GM12878 (cell line): ENCODE results near the gene PTCD3. TPM values are rescaled to one million over a fixed set of nuclear protein-coding genes. Genes with fewer than 3 reads are reported as not detected.

Experiments
- CREM ChIP-seq: IDR thresholded peaks from 2 replicates; pipeline ENCODE4 v1.6.1; 2014; ENCODE audit warnings: antibody characterized with exemption, low read depth
- GATAD2B ChIP-seq: fragments of 450-650 bp; conservative IDR thresholded peaks from 2 replicates; pipeline ENCODE4 v1.6.1; 2017; ENCODE audit warnings: low read depth, mild to moderate bottlenecking, moderate library complexity
- IKZF2 ChIP-seq, 2 experiments: fragments of 450-650 bp; IDR thresholded peaks; 2 replicates each; pipeline ENCODE4 v1.6.1; 2017; ENCODE audit warnings: mild to moderate bottlenecking in 2 of 2, moderate library complexity in 2 of 2
- JUNB ChIP-seq: IDR thresholded peaks from 2 replicates; pipeline ENCODE4 v1.6.1; 2016; ENCODE audit warnings: antibody characterized with exemption, mild to moderate bottlenecking
- KLF5 ChIP-seq: fragments of 450-650 bp; IDR thresholded peaks from 2 replicates; pipeline ENCODE4 v1.6.1; 2014; ENCODE audit warnings: mild to moderate bottlenecking; ENCODE audit not compliant: partially characterized antibody
- MEF2B ChIP-seq: fragments of 450-650 bp; IDR thresholded peaks from 2 replicates; pipeline ENCODE4 v1.6.1; 2018; ENCODE audit warnings: mild to moderate bottlenecking, moderate library complexity; ENCODE audit not compliant: partially characterized antibody, poor library complexity, severe bottlenecking
- MTA2 ChIP-seq: fragments of 450-650 bp; IDR thresholded peaks from 2 replicates; pipeline ENCODE4 v1.6.1; 2016; ENCODE audit warnings: low read depth, mild to moderate bottlenecking, moderate library complexity
- NR2C1 ChIP-seq: fragments of 450-650 bp; IDR thresholded peaks from 2 replicates; pipeline ENCODE4 v1.6.1; 2017; ENCODE audit warnings: antibody characterized with exemption, mild to moderate bottlenecking, moderate library complexity
- PML ChIP-seq: IDR thresholded peaks from 2 replicates; pipeline ENCODE4 v1.6.1; 2012; ENCODE audit warnings: low read length, inconsistent platforms
- RAD21 ChIP-seq: IDR thresholded peaks from 2 replicates; pipeline ENCODE4 v1.6.1; 2011; ENCODE audit warnings: mild to moderate bottlenecking, low read depth, low read length, moderate library complexity; ENCODE audit not compliant: insufficient read depth
- SUPT20H ChIP-seq: IDR thresholded peaks from 2 replicates; pipeline ENCODE4 v1.6.1; 2011; ENCODE audit warnings: low read depth, mild to moderate bottlenecking, low read length, moderate library complexity, borderline replicate concordance; ENCODE audit not compliant: control insufficient read depth
- SUZ12 ChIP-seq: fragments of 200-600 bp; sonication (generic); IDR thresholded peaks from one replicate; pipeline ENCODE4 v1.6.1; 2018; ENCODE audit warnings: antibody characterized with exemption, mild to moderate bottlenecking; ENCODE audit not compliant: unreplicated experiment
- TCF12 ChIP-seq: IDR thresholded peaks from 2 replicates; pipeline ENCODE4 v1.6.1; 2011; ENCODE audit warnings: low read depth, mild to moderate bottlenecking, low read length
- TCF3 ChIP-seq: IDR thresholded peaks from 2 replicates; pipeline ENCODE4 v1.6.1; 2012; ENCODE audit warnings: low read depth, mild to moderate bottlenecking, low read length, borderline replicate concordance; ENCODE audit not compliant: insufficient read depth
- WRNIP1 ChIP-seq: IDR thresholded peaks from 2 replicates; pipeline ENCODE4 v1.6.1; 2011; ENCODE audit warnings: low read depth, low read length, improper control_type of control experiment, borderline replicate concordance
- polyA plus RNA-seq, 11 experiments: library from polyadenylated mRNA; depleted of rRNA in 4 of 11; unstranded in 6 of 11; stranded (reverse) in 5 of 11; fragments of >200 nt; fragmentation: Nextera tagmentation in 4 of 11; fragmentation: Illumina TruSeq in 1 of 11; extraction: Ambion mirVana in 4 of 11; extraction: Trizol in 1 of 11; gene quantifications; 1 replicate in 1 of 11; 2 replicates in 10 of 11; pipeline versions ENCODE4 v1.2.1 to v1.2.3, GENCODE V29; 2011 to 2016; ENCODE audit warnings: inconsistent platforms in 2 of 11, missing spikeins in 2 of 11, low read depth in 1 of 11
- total RNA-seq, 4 experiments: library from RNA; depleted of rRNA in 3 of 4; stranded (reverse); fragments of >200 nt in 3 of 4; fragmentation: Illumina TruSeq in 1 of 4; extraction: Trizol in 1 of 4; gene quantifications; 2 replicates each; pipeline versions ENCODE4 v1.2.1 to v1.2.3, GENCODE V29; 2013 to 2021
- TF ChIP-seq, protein P1 (sequence below): IDR thresholded peaks from 2 replicates; pipeline ENCODE4 v1.6.1; 2012; ENCODE audit warnings: improper control_type of control experiment, low read depth, low read length; ENCODE audit not compliant: insufficient replicate concordance
- TF ChIP-seq, protein P2 (sequence below): IDR thresholded peaks from 2 replicates; pipeline ENCODE4 v1.6.1; 2011; ENCODE audit warnings: low read depth, mild to moderate bottlenecking, low read length, moderate library complexity, borderline replicate concordance; ENCODE audit errors: extremely low read depth
- TF ChIP-seq, protein P3 (sequence below): fragments of 450-650 bp; IDR thresholded peaks from 2 replicates; pipeline ENCODE4 v1.6.1; 2017; ENCODE audit warnings: low read depth, mild to moderate bottlenecking, moderate library complexity
- TF ChIP-seq, protein P4 (sequence below): fragments of 450-650 bp; IDR thresholded peaks from 2 replicates; pipeline ENCODE4 v1.6.1; 2017; ENCODE audit warnings: antibody characterized with exemption, mild to moderate bottlenecking, moderate library complexity

PTCD3 gene
- total and polyA plus RNA-seq, 10 of the 15 experiments (the other 5 are each of a cell fraction or from before 2014, with no cell fraction given), result 44.7 to 177 (median 127) TPM

DNA sequence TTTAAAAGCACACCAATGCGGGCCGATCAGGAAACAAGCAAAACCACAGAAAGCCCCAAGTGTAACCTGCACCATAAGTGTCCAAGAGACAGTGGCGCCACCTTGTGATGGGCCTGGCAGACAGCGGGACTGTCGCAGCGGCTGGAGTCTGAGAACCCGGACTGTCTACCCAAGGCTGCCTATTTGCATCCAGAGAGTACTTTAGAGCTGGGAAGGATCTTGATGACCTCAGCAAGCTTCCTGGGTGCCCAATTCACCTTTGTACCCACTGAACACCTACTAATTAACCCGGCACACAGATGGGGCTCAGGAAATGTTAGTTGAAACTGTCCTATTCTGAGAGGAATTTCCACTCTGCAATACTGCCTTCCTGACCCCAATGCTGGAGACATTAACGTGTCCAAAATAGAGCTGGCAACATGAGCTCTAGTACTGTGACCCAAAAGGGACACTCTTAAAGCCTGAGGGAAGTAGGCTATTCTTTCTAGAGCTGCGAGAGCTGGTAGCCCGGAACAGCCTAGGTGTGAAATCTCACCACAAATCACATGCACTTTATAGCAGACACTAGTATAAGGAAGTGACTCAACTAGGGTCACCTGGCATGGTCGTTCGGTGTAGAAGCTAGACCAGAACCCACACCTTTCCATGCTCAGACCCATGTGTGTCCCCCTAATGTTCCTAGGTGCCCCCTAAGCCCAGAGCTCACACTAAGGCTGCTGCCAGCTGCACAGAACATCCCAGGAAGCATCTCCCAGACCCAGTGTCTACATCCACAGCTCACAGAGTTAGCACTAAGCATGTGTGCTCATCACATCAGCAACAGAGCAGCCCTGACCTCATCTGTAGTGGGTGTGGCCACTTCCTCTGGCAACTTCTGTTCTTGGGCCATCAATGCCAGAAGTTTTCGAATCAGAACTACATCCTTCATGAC is 25.8 kb upstream of the PTCD3 start (continued):
- TF ChIP-seq RAD21 (peak; percentile 83), IKZF2 (IDR thresholded peaks at IDR 0.05) (peak; percentile 20 to 22; a peak in 1 of 4 replicates), PML (no peak), WRNIP1 (no peak), SUPT20H (no peak), MTA2 (no peak), SUZ12 (no peak), KLF5 (no peak), TCF12 (no peak), MEF2B (peak; percentile 47), NR2C1 (no peak), JUNB (no peak), CREM (no peak), TCF3 (no peak), GATAD2B (0 out of 2 replicates have a peak, but pooled peaks have one; percentile 28)
- TF ChIP-seq, protein P1, sequence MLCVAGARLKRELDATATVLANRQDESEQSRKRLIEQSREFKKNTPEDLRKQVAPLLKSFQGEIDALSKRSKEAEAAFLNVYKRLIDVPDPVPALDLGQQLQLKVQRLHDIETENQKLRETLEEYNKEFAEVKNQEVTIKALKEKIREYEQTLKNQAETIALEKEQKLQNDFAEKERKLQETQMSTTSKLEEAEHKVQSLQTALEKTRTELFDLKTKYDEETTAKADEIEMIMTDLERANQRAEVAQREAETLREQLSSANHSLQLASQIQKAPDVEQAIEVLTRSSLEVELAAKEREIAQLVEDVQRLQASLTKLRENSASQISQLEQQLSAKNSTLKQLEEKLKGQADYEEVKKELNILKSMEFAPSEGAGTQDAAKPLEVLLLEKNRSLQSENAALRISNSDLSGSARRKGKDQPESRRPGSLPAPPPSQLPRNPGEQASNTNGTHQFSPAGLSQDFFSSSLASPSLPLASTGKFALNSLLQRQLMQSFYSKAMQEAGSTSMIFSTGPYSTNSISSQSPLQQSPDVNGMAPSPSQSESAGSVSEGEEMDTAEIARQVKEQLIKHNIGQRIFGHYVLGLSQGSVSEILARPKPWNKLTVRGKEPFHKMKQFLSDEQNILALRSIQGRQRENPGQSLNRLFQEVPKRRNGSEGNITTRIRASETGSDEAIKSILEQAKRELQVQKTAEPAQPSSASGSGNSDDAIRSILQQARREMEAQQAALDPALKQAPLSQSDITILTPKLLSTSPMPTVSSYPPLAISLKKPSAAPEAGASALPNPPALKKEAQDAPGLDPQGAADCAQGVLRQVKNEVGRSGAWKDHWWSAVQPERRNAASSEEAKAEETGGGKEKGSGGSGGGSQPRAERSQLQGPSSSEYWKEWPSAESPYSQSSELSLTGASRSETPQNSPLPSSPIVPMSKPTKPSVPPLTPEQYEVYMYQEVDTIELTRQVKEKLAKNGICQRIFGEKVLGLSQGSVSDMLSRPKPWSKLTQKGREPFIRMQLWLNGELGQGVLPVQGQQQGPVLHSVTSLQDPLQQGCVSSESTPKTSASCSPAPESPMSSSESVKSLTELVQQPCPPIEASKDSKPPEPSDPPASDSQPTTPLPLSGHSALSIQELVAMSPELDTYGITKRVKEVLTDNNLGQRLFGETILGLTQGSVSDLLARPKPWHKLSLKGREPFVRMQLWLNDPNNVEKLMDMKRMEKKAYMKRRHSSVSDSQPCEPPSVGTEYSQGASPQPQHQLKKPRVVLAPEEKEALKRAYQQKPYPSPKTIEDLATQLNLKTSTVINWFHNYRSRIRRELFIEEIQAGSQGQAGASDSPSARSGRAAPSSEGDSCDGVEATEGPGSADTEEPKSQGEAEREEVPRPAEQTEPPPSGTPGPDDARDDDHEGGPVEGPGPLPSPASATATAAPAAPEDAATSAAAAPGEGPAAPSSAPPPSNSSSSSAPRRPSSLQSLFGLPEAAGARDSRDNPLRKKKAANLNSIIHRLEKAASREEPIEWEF, result no peak
- TF ChIP-seq, protein P2, sequence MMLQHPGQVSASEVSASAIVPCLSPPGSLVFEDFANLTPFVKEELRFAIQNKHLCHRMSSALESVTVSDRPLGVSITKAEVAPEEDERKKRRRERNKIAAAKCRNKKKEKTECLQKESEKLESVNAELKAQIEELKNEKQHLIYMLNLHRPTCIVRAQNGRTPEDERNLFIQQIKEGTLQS, result no peak
- TF ChIP-seq, protein P3, sequence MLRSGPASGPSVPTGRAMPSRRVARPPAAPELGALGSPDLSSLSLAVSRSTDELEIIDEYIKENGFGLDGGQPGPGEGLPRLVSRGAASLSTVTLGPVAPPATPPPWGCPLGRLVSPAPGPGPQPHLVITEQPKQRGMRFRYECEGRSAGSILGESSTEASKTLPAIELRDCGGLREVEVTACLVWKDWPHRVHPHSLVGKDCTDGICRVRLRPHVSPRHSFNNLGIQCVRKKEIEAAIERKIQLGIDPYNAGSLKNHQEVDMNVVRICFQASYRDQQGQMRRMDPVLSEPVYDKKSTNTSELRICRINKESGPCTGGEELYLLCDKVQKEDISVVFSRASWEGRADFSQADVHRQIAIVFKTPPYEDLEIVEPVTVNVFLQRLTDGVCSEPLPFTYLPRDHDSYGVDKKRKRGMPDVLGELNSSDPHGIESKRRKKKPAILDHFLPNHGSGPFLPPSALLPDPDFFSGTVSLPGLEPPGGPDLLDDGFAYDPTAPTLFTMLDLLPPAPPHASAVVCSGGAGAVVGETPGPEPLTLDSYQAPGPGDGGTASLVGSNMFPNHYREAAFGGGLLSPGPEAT, result peak; percentile 48; the same call in 1 of the 2 replicates
- TF ChIP-seq, protein P4, sequence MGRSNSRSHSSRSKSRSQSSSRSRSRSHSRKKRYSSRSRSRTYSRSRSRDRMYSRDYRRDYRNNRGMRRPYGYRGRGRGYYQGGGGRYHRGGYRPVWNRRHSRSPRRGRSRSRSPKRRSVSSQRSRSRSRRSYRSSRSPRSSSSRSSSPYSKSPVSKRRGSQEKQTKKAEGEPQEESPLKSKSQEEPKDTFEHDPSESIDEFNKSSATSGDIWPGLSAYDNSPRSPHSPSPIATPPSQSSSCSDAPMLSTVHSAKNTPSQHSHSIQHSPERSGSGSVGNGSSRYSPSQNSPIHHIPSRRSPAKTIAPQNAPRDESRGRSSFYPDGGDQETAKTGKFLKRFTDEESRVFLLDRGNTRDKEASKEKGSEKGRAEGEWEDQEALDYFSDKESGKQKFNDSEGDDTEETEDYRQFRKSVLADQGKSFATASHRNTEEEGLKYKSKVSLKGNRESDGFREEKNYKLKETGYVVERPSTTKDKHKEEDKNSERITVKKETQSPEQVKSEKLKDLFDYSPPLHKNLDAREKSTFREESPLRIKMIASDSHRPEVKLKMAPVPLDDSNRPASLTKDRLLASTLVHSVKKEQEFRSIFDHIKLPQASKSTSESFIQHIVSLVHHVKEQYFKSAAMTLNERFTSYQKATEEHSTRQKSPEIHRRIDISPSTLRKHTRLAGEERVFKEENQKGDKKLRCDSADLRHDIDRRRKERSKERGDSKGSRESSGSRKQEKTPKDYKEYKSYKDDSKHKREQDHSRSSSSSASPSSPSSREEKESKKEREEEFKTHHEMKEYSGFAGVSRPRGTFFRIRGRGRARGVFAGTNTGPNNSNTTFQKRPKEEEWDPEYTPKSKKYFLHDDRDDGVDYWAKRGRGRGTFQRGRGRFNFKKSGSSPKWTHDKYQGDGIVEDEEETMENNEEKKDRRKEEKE, result no peak
